GM12891 (cell line): ENCODE data around the gene ZSWIM1.

Source experiments
- PAX5 ChIP-seq: IDR thresholded peaks from 2 replicates; pipeline ENCODE4 v1.6.1; 2011; ENCODE audit warnings: low read length, moderate library complexity, mild to moderate bottlenecking; ENCODE audit not compliant: insufficient read depth, severe bottlenecking
- POLR2A ChIP-seq: IDR thresholded peaks from 2 replicates; pipeline ENCODE4 v1.6.1; 2011; ENCODE audit warnings: low read depth, low read length, control low read depth
- POLR2AphosphoS5 ChIP-seq: IDR thresholded peaks from 2 replicates; pipeline ENCODE4 v1.6.1; 2011; ENCODE audit warnings: low read depth, low read length, control low read depth
- POU2F2 ChIP-seq: IDR thresholded peaks from 2 replicates; pipeline ENCODE4 v1.6.1; 2011; ENCODE audit warnings: low read depth, mild to moderate bottlenecking, control low read depth, low read length, moderate library complexity
- SPI1 ChIP-seq: IDR thresholded peaks from 2 replicates; pipeline ENCODE4 v1.6.1; 2011; ENCODE audit warnings: low read depth, low read length, control low read depth
- TAF1 ChIP-seq: IDR thresholded peaks from 2 replicates; pipeline ENCODE4 v1.6.1; 2011; ENCODE audit warnings: low read depth, low read length, control low read depth

DNA sequence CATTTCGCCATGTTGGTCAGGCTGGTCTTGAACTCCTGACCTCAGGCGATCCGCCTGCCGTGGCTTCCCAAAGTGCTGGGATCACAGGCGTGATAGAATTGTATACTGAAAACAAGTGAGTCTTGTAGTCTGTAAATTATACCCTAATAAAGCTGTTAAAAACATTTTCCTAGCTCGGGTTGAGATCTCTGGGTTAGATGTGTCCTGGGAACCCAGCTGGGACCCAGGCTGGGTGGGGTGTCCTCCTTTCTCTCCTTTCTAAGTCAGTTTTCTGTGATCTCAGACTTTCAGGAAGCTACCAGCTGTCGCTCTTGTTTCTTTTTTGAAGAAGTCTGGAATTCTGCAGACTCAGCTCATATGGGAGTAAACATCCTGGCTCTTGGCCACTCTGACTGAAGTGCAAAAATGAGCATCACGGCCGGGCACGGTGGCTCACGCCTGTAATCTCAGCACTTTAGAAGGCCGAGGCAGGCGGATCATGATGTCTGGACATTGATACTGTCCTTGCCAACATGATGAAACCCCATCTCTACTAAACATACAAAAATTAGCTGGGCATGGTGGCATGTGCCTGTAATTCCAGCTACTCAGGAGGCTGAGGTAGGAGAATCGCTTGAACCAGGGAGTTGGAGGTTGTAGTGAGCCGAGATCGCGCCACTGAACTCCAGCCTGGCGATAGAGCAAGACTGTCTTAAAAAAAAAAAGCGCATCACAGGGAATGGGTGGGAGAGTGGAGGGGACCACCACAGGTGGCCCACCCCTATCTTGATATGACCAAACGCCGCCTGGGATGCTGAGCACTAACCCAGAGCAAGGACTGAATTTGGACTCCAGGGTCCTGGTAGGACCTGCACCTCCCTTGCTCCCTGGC is 43.6 kb downstream of the ZSWIM1 start:
- TF ChIP-seq POLR2AphosphoS5 (no peak), POLR2A (no peak), TAF1 (no peak), SPI1 (no peak), PAX5 (no peak), POU2F2 (no peak)
